CD4-positive, alpha-beta T cell treated with Interleukin-6 at 100 ng/mL for 8 hours (primary cell): ENCODE measurements around the gene ANKRD22.

Experiments used
- DNase-seq: peaks from one replicate; pipeline ENCODE4 v3.0.0-alpha.2; 2020; ENCODE audit warnings: mixed read lengths, low spot score

Gene ANKRD22

DNA sequence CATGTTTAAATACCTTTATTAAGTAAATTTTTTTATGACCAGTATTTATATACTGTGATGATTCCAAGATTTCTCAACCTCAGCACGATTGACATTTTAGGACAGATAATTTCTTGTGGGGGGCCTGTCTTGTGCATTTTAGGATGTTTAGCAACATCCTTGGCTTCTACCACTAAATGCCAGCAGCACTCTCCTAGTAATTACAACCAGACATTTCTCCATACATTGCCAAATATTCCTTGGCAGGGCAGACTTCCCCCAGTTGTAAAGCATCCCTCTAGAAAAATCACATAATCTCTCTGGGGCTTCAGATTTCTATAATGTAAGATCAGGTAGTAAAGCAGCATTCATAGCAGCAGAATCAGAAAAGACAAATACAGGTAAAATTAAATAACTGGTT is 56.9 kb downstream of the ANKRD22 start:
- no peak for DNase-seq

DNA sequence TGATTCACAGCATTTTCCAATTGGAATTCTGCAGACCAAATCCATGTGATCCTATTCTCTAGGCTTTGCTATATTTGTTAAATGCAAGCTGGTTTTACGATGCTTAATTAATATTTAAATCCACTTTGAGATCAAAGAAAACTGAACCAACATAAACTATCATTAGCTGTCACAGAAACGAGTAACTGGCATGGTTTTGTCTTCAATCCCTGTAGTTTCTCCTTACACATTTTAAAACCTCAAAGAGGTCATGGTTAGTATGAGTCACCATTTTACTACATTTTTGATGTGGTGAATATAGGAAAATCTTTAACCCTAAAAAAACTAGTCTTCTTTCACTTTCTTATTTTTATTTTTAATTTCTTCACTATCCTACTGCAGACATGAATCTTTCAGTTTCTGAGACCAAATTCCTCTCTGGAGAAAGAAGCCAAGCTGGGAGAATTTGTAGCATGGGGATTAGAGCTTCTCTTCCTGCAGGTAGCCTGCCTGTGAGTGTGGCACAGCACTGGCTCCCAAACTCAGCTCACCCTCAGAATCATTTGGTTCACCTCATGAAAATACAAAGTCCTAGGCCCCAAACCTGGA is 57.8 kb downstream of the ANKRD22 start:
- peak; percentile 7 for DNase-seq

DNA sequence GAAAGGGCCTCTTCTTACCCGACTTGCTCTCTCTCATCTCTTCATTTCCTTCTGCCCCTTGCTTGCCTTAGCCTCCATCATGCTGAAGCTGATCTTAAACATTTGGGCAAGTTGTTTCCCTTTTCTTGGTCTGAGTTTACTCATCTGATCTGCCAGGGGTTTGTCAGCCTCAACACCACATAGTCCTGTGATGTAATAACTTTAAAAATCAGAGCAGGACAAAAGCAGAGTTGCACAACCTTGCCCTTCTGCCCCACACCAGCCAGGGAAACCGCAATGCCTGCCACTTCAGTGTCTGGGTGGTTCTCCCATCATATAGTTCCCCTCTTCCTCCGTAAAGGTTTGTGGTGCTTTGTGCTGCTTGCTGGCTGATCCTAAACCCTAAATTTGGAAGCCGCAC is 59.0 kb downstream of the ANKRD22 start:
- DNase-seq: no peak

DNA sequence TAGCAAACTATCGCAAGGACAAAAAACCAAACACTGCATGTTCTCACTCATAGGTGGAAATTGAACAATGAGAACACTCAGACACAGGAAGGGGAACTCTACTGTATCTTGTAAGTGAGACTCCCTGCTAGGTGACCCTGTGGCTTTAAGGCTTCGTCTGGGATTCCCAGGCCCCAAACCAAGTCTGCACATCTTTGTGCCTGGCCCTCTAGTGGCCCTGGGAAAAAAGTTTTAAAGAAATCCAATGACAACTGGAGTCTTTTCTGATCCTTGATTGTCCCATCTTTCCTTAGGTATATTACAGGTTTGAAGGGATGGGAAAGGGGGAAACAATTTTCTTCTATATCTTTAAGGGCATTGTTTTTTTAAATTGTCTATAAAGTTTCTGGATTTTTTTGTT is 59.7 kb downstream of the ANKRD22 start:
- no peak for DNase-seq

DNA sequence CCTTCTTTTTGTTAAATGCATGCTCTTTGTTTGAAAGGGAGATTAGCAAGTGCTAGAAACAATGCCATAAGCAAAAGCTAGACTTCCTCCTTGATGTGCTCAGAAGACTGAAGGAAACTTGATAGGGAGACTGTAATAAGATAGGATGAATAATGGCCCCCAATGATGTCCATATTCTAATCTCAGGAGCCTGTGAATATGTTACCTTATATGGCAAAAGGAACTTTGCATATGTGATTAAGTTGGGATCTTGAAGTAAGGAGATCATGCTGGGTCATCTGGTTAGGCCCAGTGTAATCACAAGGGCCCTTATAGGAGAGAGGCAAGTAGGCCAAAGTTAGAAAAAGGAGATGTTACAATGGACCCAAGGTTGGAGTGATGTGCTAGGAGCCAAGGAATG is 62.7 kb downstream of the ANKRD22 start:
- DNase-seq: no peak

DNA sequence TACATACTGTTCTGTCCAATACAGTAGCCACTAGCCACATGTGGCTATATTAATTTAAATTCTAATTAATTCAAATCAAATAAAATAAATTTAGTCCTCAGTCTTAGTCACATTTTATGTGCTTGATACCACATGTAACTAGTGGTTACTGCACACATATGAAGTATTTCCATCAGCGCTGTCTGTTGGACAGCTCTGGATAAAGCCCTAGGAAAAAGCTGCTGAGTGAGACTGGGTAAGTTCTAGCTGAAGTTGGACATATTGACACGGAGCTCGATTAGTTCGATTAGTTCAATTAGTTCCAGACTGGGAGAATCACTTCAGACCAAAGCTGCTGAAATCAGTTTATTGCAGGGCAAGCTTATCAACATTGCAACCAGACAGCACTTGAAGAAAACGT is 64.2 kb downstream of the ANKRD22 start:
- no peak for DNase-seq

DNA sequence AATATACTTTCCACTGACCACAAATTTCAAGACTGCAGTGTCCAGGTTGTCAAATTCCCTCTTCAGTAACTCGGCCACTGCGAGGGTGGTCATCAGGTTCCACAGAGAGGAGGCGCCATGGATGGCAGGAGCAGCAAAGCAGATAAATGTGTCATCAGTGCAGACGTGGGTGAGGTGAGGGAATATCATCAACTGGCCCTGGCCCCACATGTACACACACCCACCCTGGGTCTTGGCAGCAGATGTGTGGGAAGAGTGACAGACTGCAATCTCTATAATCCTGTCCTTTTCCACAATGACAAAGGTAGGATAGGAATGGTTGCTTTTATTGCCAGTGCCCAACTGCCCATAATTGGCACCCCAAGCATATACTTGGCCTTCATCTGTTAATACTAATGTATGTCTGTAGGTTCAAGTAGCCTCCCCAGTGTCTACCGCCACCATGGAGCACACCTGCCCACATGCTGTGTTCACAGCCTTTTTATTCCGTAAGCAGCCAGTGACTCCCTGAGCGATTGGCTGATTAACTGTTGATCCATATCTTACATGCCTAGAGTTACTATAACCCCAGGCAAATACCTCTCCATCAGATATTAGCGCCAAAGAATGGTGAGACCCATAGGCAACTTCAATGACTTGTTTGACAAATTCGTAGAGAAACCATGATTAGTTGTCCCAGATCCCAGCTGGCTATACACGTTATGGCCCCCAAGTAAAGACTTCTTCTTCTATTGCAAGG is 65.4 kb downstream of the ANKRD22 start:
- no peak for DNase-seq

DNA sequence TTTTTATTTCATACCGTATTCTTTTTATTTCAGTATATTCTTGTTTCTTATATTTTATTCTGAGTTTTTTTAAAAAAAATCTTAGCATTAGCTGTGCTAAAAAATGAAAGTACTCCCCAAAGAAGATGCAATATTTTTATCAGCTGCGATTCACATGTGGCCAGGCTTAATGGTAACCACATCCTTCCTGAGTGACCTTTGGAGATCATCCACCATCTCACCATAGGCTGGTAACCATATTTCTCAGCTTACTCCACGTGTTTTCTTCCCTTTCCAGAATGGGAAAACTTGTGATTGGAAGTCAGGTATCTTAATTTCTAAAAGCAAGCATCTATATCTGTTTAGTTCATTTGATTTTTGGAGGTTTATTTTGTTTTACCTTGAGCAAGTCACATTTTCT is 67.9 kb downstream of the ANKRD22 start:
- DNase-seq: no peak

DNA sequence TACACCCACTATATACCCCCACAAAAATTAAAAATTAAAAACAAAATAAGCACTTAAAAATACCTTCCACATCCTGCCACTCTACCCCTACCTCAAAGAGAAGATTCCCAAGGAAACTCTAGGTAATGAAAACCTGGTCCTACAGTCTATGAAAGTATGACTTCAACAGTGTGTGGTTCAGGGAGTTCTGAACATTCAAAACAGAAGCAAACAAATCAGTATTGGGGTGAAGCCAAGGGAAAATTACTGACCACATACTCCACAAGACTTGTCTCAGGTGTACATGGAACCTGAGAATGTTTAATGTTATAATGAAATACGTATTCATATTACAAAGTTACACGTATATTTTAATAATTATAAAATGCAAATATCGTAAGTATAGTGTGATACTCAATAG is 69.4 kb downstream of the ANKRD22 start:
- DNase-seq: no peak

DNA sequence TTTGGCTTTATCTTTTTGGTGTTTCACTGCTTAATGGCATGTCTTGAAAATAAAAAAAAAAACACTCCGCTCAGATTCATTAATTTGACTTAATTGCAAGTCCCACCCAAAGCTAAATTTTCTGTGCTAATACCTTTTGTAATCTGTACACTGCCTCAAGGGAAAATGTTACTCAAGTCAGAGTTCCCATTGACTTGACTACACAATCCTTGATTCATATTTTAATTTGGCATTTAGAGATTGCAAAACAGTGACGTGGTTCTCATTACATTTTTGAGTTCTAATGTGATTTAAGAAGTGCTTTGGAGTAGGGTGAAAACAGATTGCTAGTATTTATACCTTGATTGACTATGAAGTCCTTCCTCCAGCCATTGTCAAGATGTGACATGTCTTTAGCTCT is 70.4 kb downstream of the ANKRD22 start:
- DNase-seq: no peak
